Epithelial cell of prostate (primary cell): Measurements from ENCODE around the gene MYL5.

Source experiments
- DNase-seq: peaks from one replicate; pipeline ENCODE4 v3.0.0-alpha.2; 2011; ENCODE audit warnings: low read depth, low spot score
- H3K27ac ChIP-seq: fragments of 450-650 bp; 2 replicates; pipeline ENCODE4 v1.5.1; 2017; ENCODE audit warnings: mild to moderate bottlenecking

MYL5 gene

GRCh38 chr4:656436-657337 is 17.7 kb upstream of the MYL5 start:
- no peak for DNase-seq
- no peak overlapping the region for H3K27ac ChIP-seq

- no peak for DNase-seq
Observed at GRCh38 chr4:657338-657833, 17.0 kb upstream of the MYL5 start.

GRCh38 chr4:657834-658667 is 16.3 kb upstream of the MYL5 start:
- H3K27ac ChIP-seq, result no peak overlapping the region
- DNase-seq, result no peak

More at GRCh38 chr4:657338-657833, 17.0 kb upstream of the MYL5 start:
- H3K27ac ChIP-seq, result no peak overlapping the region

- no peak overlapping the region for H3K27ac ChIP-seq
- DNase-seq, result no peak
Observed at GRCh38 chr4:658681-659667, 15.4 kb upstream of the MYL5 start.

- H3K27ac ChIP-seq, result no peak overlapping the region
- DNase-seq, result no peak
Observed at GRCh38 chr4:659851-660250, 14.5 kb upstream of the MYL5 start.

GRCh38 chr4:660401-660800 is 13.9 kb upstream of the MYL5 start:
- no peak overlapping the region for H3K27ac ChIP-seq

GRCh38 chr4:661231-661630 is 13.1 kb upstream of the MYL5 start:
- no peak overlapping the region for H3K27ac ChIP-seq
- no peak for DNase-seq

More at GRCh38 chr4:660401-660800, 13.9 kb upstream of the MYL5 start:
- no peak for DNase-seq

- no peak for DNase-seq
- H3K27ac ChIP-seq, result no peak overlapping the region
Observed at GRCh38 chr4:661881-662761, 12.2 kb upstream of the MYL5 start.

GRCh38 chr4:663046-663437 is 11.3 kb upstream of the MYL5 start:
- no peak for DNase-seq

GRCh38 chr4:663438-664428 is 10.6 kb upstream of the MYL5 start:
- no peak for DNase-seq
- no peak overlapping the region for H3K27ac ChIP-seq

More at GRCh38 chr4:663046-663437, 11.3 kb upstream of the MYL5 start:
- H3K27ac ChIP-seq, result no peak overlapping the region

- no peak for DNase-seq
- no peak overlapping the region for H3K27ac ChIP-seq
Observed at GRCh38 chr4:664713-665231, 9.6 kb upstream of the MYL5 start.

- no peak for DNase-seq
- no peak overlapping the region for H3K27ac ChIP-seq
Observed at GRCh38 chr4:665381-665750, 9.0 kb upstream of the MYL5 start.

- DNase-seq, result no peak
Observed at GRCh38 chr4:665751-666435, 8.4 kb upstream of the MYL5 start.

GRCh38 chr4:666436-666810 is 7.9 kb upstream of the MYL5 start:
- no peak for DNase-seq
- H3K27ac ChIP-seq, result no peak overlapping the region

More at GRCh38 chr4:665751-666435, 8.4 kb upstream of the MYL5 start:
- H3K27ac ChIP-seq, result no peak overlapping the region

- DNase-seq, result no peak
- no peak overlapping the region for H3K27ac ChIP-seq
Observed at GRCh38 chr4:666822-667544, 7.4 kb upstream of the MYL5 start.

GRCh38 chr4:667545-667925 is 6.8 kb upstream of the MYL5 start:
- no peak overlapping the region for H3K27ac ChIP-seq
- DNase-seq, result no peak
